SW480 (cell line): ENCODE measurements around the gene PSTPIP1.
"Not testable (repeated sequence)": the region's sequence is repeated elsewhere in the genome, so short reads cannot be mapped to it uniquely, and the experiment has no call there.

Experiments used
- DNase-seq: peaks from one replicate; pipeline ENCODE4 v3.0.0-alpha.2; 2016; ENCODE audit warnings: low spot score

PSTPIP1 gene

DNA sequence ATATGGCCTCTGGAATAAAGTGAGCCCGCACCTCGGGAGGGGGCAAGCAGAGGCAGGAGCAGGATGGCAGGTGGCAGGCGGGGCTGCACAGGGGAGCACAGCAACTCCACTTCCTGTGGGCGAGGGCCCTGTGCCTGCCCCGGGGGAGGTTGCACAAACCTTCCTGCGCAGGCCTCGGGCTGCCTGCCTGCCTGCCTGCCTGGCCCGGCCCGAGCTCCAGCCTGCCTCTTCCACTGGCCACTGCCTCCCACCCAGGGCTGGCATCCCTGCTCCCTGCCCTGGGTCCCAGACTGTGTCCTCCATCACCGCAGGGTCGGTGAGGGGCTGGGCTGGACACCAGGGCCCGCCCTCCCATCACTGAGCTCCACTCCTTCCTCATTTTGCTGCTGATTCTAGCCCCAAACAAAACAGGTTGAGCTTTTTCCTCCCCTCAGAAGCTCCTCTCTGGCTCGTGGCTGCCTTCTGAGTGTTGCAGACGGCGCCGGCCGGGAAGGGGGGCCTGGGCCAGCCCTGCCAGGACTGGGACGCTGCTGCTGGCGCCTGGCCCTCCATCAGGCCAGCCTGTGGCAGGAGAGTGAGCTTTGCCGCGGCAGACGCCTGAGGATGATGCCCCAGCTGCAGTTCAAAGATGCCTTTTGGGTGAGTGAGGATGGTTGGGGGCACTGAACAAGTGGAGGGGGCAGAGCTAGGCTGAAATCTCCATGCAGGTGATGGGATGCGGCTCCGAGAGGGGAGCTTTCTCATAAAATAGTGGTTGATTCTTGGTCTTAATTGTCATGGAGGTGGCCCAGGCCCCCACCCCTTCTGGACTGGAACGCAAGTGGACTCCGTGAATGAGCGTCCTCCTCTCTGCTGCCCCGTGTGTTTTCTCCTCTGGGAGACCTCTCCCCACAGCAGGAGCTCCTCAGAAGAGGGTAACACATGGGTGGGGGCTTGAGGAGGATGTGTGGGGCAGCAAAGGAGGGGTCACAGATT lies at the start of gene PSTPIP1:
TSS of gene PSTPIP1 (plus strand) at position 156 of the 975 bp plus-strand sequence. CDS start at position 604, 448 bp downstream.
- DNase-seq = no peak

DNA sequence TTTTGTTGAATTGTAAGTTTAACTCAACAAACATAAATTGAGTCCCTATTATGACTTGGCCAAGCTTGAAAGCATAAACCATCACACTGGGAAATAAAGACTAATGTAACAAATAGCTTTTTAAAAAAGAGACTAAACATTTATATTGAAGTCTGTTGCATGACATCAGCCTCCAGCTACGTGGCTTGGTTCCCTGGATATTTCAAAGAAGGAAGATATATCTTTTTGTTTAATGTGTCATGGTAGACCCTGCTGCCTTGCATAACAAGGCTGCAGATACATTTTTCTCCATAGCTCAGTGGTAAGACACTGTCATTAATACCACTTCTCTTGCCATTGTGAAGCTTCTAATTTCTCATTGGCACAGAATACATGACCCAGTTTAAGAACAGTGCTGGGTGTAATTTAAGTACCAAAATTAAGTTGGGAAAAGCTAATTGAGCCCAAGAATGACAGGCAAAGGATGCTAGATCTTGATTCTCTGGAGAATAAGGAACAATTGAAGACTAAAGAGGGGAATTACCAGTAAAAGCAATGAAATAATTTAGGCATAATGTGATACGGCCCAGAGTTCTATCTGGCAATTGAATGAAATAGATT lies 49.3 kb upstream of the PSTPIP1 start:
- DNase-seq = no peak

GRCh38 chr15:76947454-76947853 lies 47.5 kb upstream of the PSTPIP1 start:
- DNase-seq = no peak

DNA sequence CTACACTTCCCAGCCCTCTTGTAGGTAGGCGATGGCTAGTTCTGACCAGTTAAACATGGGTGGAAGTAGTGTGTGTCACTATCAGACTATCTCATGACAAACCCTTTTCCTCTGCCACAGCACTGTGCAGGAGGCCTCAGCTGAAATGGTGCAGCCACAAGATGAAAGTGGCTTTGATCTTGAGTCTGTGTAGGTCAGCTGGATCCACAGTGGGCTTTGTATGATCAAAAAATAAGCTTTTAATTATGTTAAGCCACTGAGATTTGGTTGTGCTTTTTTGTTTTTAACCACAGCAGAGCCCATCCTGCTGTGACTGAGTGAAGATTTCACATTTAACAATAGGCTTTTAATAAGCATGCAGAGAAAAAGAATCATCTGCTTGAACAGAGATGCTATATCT lies 43.7 kb upstream of the PSTPIP1 start:
- peak; percentile 69 for DNase-seq

DNA sequence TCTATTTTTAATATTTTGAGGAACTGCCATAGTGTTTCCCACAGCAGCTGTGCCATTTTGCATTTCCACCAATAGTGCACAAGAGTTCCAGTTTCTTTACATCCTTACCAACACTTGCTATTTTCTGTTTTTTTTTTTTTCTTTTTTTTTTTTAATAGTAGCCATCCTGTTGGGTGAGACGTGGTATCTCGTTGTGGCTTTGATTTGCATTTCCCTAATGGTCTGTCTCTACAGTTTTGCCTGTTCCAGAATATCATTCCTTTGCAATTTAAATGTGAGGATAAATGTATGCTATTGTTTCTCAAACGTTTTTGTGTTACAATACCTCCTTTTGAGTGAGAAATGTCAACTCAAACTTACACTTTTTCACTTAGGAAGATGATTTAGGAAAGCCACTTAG lies 41.0 kb upstream of the PSTPIP1 start:
- DNase-seq = no peak

GRCh38 chr15:76954744-76955143 lies 40.2 kb upstream of the PSTPIP1 start:
- peak; percentile 45 for DNase-seq

DNA sequence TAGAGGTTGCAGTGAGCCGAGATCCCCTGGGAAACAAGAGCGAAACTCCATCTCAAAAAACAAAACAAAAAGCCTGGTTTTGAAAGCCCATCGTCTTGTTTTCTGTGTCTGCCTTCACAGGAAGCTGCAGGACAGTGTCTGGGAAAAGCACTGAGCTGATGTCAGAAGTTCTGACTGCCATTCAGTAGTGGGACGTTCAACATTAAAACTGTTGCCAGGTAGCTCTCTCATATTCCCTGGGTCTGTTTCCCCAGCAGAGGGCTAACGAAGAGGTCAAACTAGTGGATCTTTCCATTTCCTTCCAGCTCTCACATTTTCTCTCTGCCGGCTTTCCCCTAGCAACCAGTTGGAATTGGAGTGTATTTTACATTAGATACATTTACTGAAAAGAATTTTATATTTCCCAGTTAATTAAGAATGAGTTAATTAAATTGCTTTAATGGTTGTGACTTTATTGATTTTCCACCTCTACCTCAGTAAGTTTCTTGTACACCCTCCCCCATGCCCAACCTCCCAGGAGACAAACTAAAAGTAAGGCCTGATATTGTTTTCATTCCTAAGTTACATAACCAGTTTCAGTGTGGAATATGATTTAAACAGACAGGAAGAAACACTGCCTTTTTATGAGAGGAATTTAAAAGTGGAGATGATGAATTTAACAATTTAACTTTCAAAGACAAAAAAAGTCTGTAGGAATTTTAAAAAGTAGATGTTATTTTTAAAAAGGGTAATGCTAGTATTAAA lies 33.5 kb upstream of the PSTPIP1 start:
- DNase-seq = no peak

DNA sequence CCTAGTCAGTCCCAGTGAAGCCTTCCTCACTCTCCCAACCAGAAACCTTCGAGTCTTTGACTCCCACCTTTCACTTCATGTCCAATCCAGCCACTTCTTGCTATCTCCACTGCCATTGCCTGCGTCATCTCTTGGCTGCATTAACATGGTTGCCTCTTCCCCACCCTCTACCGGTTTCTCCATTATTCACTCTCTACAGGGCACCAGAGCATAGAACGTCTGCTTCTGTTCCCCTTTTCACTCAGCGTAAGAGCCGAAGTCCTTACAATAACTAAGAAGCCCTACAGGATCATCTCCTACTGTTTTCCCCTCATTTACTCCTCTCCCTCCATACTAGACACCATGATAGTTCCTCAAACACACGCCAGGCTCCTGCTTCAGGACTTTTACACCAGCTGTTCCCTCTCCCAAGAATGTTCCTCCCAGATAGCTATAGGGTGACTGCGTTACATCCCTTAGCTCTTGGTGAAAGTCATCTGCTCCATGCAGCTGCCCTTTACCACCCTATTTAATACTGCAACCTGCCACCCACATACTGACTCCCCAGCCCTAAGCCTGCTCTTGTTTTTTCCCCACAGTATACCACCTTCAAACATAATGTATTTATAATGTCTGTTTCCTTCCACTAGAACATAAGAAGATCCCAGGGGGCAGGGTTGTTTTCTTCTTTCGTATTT lies 32.5 kb upstream of the PSTPIP1 start:
- no peak for DNase-seq

GRCh38 chr15:76963596-76963995 lies 31.3 kb upstream of the PSTPIP1 start:
- DNase-seq = no peak

GRCh38 chr15:76964157-76964556 lies 30.8 kb upstream of the PSTPIP1 start:
- no peak for DNase-seq

DNA sequence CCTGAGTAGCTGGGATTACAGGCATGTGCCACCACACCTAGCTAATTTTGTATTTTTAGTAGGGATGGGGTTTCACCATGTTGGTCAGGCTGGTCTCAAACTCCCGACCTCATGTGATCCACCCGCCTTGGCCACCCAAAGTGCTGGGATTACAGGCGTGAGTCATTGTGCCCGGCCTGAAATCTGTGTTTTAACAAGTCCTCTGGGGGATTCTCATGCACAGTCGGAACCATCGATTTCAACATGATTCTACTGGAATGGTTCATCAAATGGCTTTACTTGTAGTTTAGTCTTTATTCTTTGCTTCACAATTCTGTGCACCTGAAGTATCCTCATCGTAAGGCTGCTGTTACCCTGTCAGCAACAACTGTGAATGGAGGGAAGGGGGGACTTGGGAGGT lies 28.9 kb upstream of the PSTPIP1 start:
- DNase-seq = not testable (repeated sequence)

DNA sequence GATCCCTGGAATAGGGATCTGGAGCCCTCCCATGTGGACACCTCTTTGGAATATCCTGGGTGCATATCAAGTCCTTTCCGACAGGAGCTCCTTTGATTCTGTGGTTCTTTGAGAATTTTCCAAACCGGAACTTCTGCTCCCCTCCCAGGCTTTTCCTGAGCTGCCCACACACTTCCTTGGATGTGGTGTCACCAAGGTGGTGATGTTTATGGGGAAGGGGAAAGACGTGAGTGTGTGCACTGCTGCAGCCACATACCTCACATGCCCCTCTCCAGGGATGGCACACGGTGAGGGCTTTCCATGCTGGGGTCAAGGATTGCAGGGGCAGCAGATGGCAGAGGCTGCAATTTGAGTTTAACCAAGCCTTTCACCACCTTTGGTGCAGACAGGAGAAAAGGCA lies 27.9 kb upstream of the PSTPIP1 start:
- peak; percentile 11 for DNase-seq

GRCh38 chr15:76968306-76968705 lies 26.6 kb upstream of the PSTPIP1 start:
- DNase-seq = no peak

GRCh38 chr15:76972389-76973361 lies 22.3 kb upstream of the PSTPIP1 start:
- no peak for DNase-seq

DNA sequence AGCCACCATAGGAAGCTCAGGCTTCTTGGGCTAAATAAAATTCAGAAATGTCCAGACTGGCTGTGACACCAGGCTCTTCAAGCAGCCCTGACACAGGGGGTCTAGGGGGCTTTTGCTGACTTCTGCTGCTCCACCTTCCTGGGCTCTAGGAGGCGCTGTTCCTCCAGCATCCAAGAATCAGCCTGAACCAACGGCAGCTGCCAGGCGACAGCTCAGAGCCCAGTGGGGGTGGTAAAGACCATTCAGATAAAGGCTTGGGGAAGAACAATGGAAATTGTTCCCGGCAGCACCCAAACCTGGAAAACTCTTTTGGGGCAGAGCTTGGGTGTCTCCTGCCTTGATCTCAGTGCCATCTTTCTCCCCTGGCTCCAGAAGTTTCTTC lies 21.6 kb upstream of the PSTPIP1 start:
- DNase-seq = no peak

DNA sequence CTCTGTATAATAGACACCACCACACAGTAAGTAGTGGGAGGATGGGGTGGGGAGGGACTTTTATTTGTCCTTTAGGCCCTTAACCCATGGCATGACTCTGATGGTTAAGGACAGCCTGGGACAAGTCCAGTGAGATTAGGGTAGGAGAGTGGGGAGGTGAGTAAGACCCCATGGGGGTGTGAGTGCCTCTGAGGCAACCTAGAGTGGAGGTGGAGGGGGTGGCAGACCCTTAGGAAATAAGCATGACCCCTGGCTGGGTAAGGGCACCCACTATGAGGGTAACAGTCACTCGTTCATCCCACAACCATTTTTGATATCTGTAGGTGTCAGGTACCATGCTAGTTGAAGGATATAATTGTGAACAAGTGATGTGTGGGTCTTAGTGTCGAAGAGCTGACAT lies 21.0 kb upstream of the PSTPIP1 start:
- no peak for DNase-seq

DNA sequence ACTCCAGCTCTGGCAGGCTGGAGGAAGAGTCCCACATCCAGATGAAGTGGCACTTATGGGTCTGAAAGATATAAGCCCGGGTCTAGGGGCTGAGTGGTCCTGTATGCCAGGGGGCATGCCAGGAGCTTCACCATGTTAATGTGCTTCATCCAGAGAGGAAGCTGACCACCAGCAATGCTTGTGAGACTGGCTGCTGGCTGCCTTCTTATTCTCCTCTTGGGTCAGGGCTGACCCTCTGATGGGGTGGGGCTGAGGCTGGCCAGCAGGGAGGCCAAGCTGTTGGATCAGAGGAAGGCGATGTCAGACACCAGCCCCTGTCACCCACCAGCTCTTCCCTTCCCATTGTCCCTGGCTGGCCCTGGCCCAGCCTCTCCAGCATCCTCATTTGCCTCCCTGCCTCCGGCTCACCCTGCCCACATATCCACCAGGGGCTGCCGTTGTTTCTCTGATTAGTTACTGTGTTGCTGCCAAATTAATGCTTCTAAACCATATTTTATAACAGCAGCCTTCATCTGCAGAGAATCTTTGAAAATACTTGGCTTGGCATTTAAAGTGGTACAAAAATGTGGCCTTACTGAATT lies 20.4 kb upstream of the PSTPIP1 start:
- no peak for DNase-seq

- no peak for DNase-seq
Observed at GRCh38 chr15:76976141-76976540, 18.8 kb upstream of the PSTPIP1 start.

GRCh38 chr15:76976572-76977270 lies 18.2 kb upstream of the PSTPIP1 start:
- no peak for DNase-seq
